DOHH2 (cell line): ENCODE data around the gene COL23A1.
"Not testable (repeated sequence)": the region's sequence is repeated elsewhere in the genome, so short reads cannot be mapped to it uniquely, and the experiment has no call there.

Experiments
- H3F3A ChIP-seq: fragments of 200-600 bp; sonication (generic), shearing (Covaris generic); 2 replicates; pipeline ENCODE4 v1.6.0; 2016; ENCODE audit warnings: antibody characterized with exemption, mild to moderate bottlenecking; ENCODE audit not compliant: control insufficient read depth, insufficient read depth
- H3K27ac ChIP-seq: fragments of 200-600 bp; sonication (generic); 2 replicates; pipeline ENCODE4 v1.5.1; 2014; ENCODE audit warnings: low read depth, mild to moderate bottlenecking, low read length, moderate library complexity
- H3K27me3 ChIP-seq: fragments of 200-600 bp; sonication (generic); 2 replicates; pipeline ENCODE4 v1.6.1; 2014; ENCODE audit warnings: mild to moderate bottlenecking, low read length, mixed read lengths; ENCODE audit not compliant: control insufficient read depth
- H3K36me3 ChIP-seq: fragments of 200-600 bp; sonication (generic); 2 replicates; pipeline ENCODE4 v1.6.1; 2014; ENCODE audit warnings: mild to moderate bottlenecking, low read length, moderate library complexity, mixed read lengths; ENCODE audit not compliant: control insufficient read depth
- H3K4me1 ChIP-seq: fragments of 200-600 bp; sonication (generic); 2 replicates; pipeline ENCODE4 v1.6.1; 2014; ENCODE audit warnings: mild to moderate bottlenecking, low read length, mixed read lengths; ENCODE audit not compliant: control insufficient read depth
- H3K4me2 ChIP-seq: fragments of 200-600 bp; sonication (generic); 2 replicates; pipeline ENCODE4 v1.6.0; 2014; ENCODE audit warnings: mild to moderate bottlenecking, low read length, moderate library complexity
- H3K4me3 ChIP-seq: fragments of 200-600 bp; sonication (generic); 2 replicates; pipeline ENCODE4 v1.5.1; 2014; ENCODE audit warnings: mild to moderate bottlenecking, low read length, mixed read lengths
- H3K79me2 ChIP-seq: fragments of 200-600 bp; sonication (generic); 2 replicates; pipeline ENCODE4 v1.6.1; 2014; ENCODE audit warnings: mild to moderate bottlenecking, low read length, mixed read lengths; ENCODE audit not compliant: control insufficient read depth
- H3K9me2 ChIP-seq: fragments of 200-600 bp; sonication (generic); replicated peaks from 2 replicates; pipeline ENCODE4 v1.6.1; 2014; ENCODE audit warnings: mild to moderate bottlenecking, low read length, mixed read lengths; ENCODE audit not compliant: control insufficient read depth
- H3K9me3 ChIP-seq: fragments of 200-600 bp; sonication (generic); 2 replicates; pipeline ENCODE4 v1.6.1; 2014; ENCODE audit warnings: antibody characterized with exemption, low read length, mixed read lengths; ENCODE audit not compliant: control insufficient read depth, insufficient read depth
- H4K20me1 ChIP-seq: fragments of 200-600 bp; sonication (generic); 2 replicates; pipeline ENCODE4 v1.6.0; 2014; ENCODE audit warnings: low read depth, mild to moderate bottlenecking, antibody characterized with exemption, low read length, moderate library complexity; ENCODE audit not compliant: control insufficient read depth, insufficient read depth
- EZH2phosphoT487 ChIP-seq: fragments of 200-600 bp; sonication (generic); IDR thresholded peaks from 2 replicates; pipeline ENCODE4 v1.6.1; 2017; ENCODE audit warnings: borderline replicate concordance, mild to moderate bottlenecking, antibody characterized with exemption, low read length, moderate library complexity, mixed read lengths
- TF ChIP-seq, protein P1 (sequence below): fragments of 200-600 bp; sonication (generic); IDR thresholded peaks from one replicate; pipeline ENCODE4 v1.5.1; 2014; ENCODE audit warnings: antibody characterized with exemption, mild to moderate bottlenecking, low read depth, low read length; ENCODE audit not compliant: poor library complexity, severe bottlenecking

The COL23A1 gene

GRCh38 chr5:178488696-178489095, 101.5 kb downstream of the COL23A1 start:
- no peaks in the 10 kb centered on the region for H3F3A ChIP-seq
- H3K4me3 ChIP-seq = no peak overlapping the region
- no peaks in the 10 kb centered on the region for H3K9me2 ChIP-seq
- no peaks in the 10 kb centered on the region for H3K9me3 ChIP-seq
- no peak overlapping the region for H3K4me2 ChIP-seq
- no peak overlapping the region for H3K27ac ChIP-seq
- no peaks in the 10 kb centered on the region for H3K36me3 ChIP-seq
- H4K20me1 ChIP-seq = no peaks in the 10 kb centered on the region
- H3K4me1 ChIP-seq = no peaks in the 10 kb centered on the region
- H3K27me3 ChIP-seq = no peaks in the 10 kb centered on the region
- H3K79me2 ChIP-seq = no peaks in the 10 kb centered on the region
- TF ChIP-seq EZH2phosphoT487 = no peak
- TF ChIP-seq, protein P1, sequence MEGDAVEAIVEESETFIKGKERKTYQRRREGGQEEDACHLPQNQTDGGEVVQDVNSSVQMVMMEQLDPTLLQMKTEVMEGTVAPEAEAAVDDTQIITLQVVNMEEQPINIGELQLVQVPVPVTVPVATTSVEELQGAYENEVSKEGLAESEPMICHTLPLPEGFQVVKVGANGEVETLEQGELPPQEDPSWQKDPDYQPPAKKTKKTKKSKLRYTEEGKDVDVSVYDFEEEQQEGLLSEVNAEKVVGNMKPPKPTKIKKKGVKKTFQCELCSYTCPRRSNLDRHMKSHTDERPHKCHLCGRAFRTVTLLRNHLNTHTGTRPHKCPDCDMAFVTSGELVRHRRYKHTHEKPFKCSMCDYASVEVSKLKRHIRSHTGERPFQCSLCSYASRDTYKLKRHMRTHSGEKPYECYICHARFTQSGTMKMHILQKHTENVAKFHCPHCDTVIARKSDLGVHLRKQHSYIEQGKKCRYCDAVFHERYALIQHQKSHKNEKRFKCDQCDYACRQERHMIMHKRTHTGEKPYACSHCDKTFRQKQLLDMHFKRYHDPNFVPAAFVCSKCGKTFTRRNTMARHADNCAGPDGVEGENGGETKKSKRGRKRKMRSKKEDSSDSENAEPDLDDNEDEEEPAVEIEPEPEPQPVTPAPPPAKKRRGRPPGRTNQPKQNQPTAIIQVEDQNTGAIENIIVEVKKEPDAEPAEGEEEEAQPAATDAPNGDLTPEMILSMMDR = no peak

DNA sequence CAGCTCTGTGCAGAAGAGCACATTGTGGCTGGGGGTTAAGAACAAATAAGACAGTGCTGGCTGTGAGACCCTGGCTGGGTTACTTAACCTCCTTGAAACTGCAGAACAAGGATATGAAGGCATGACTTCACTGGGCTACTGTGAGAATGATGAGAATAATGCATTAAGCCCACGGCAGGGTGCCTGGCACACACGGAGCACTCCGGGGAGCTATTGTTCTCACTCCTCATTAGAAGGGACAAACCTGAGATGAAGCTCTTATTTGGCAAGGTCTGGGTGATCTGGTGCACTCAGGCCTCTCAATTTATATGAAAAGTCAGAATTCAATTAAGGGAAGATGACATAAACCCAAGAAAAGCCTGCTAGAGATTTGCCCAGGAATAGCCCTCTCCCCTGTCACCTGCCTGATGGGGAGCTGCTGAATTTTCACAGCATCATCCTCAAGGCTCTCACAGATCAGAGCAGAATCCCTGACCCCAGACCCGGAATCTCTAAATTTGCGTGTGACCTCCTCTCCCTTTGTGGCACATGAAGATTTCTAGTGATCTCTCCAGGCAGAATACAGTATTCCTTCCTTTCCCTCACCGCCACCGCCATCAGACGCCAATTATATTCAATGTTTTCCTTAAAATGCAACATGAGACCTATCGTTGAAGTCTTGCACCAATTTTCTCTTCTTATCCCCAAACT, 102.1 kb downstream of the COL23A1 start:
- H3K27me3 ChIP-seq = no peaks in the 10 kb centered on the region
- no peaks in the 10 kb centered on the region for H3K9me3 ChIP-seq
- H3F3A ChIP-seq = no peaks in the 10 kb centered on the region
- H3K79me2 ChIP-seq = no peaks in the 10 kb centered on the region
- H3K27ac ChIP-seq = no peak overlapping the region
- no peak overlapping the region for H3K4me2 ChIP-seq
- no peaks in the 10 kb centered on the region for H3K9me2 ChIP-seq
- no peaks in the 10 kb centered on the region for H3K36me3 ChIP-seq
- no peaks in the 10 kb centered on the region for H3K4me1 ChIP-seq
- TF ChIP-seq, protein P1 = no peak
- no peak for TF ChIP-seq EZH2phosphoT487
- H3K4me3 ChIP-seq = no peak overlapping the region
- no peaks in the 10 kb centered on the region for H4K20me1 ChIP-seq

DNA sequence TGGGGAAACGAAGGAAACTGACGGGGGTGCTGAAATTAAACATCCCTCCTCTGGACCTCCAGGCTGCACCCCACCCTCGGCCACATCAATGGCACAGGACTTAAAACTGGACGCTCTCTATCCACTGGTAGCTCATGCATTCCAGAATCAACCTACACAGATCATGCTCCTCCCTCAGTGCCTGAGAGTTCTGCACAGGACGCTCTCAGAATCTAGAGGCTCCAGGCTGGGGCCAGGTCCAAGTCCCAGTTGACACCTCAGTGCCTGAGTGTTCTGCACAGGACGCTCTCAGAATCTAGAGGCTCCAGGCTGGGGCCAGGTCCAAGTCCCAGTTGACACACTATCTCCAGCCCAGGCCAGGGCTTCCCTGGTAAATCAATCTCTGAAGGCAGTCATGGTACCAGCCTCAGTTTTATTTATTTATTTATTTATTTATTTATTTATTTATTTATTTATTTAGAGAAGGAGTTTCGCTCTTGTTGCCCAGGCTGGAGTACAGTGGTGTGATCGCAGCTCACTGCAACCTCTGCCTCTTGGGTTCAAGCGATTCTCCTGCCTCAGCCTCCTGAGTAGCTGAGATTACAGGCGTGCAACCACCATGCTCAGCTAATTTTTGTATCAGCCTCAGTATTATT, 103.2 kb downstream of the COL23A1 start:
- H3K36me3 ChIP-seq, H3K4me2 ChIP-seq, H4K20me1 ChIP-seq, H3K9me2 ChIP-seq, H3K9me3 ChIP-seq, H3K79me2 ChIP-seq, H3F3A ChIP-seq, H3K4me1 ChIP-seq, H3K27ac ChIP-seq, H3K27me3 ChIP-seq, H3K4me3 ChIP-seq: not testable (repeated sequence)

DNA sequence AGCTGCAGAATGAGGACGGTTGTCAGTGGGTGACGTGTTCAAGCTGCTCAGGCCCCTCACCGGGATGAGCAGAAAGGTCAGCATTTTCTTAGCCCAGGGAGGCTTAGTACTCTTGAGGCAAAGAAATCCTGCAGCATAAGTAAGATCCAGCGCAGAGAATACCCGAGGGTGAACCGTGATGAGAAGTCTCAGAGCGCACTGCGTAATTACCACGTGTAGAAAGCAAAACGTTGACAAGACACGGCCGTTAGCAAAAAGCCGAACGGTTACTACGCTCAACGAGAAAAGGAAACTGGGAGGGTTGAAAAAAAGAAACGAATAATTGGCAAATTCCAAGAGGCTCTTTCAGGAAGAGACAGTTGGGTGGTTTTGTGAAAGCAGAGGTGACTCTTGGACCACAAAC, 104.0 kb downstream of the COL23A1 start:
- TF ChIP-seq, protein P1 = no peak
- no peak for TF ChIP-seq EZH2phosphoT487
- Histone ChIP-seq H4K20me1 (no peaks in the 10 kb centered on the region), H3K9me3 (no peaks in the 10 kb centered on the region), H3K4me3 (no peak overlapping the region), H3K36me3 (no peaks in the 10 kb centered on the region), H3K27ac (no peak overlapping the region), H3K9me2 (no peaks in the 10 kb centered on the region), H3F3A (no peaks in the 10 kb centered on the region), H3K4me1 (no peaks in the 10 kb centered on the region), H3K79me2 (no peaks in the 10 kb centered on the region), H3K27me3 (no peaks in the 10 kb centered on the region), H3K4me2 (no peak overlapping the region)
